Left lung (tissue), 10 donors: ENCODE results near the gene ASIC3. TPM values are rescaled to one million over a fixed set of nuclear protein-coding genes. Genes with fewer than 3 reads are reported as not detected.
A peak's percentile ranks its signal among the peaks of the same experiment; 100 is the strongest.

Experiments
- ATAC-seq: fragments of 200-7000 bp; cut with Tn5 transposase; one replicate; pipeline ENCODE4 v1.9.1; 2020; ENCODE audit warnings: moderate library complexity
- DNase-seq, 4 donors: peaks; one replicate each; pipeline ENCODE4 v3.0.0-alpha.2; 2013 to 2020
- H3K27ac ChIP-seq, 2 donors: fragments of 200-600 bp; sonication (generic) in 1 of 2; one replicate each; pipeline versions ENCODE4 v1.5.0 to v1.8.0; 2020 to 2021
- H3K27me3 ChIP-seq, 2 donors: fragments of 200-600 bp; sonication (generic) in 1 of 2; one replicate each; pipeline versions ENCODE4 v1.5.0 to v1.8.0; 2020 to 2021
- H3K36me3 ChIP-seq, 2 donors: fragments of 200-600 bp; sonication (generic) in 1 of 2; one replicate each; pipeline versions ENCODE4 v1.5.0 to v1.8.0; 2020 to 2021
- H3K4me1 ChIP-seq, 2 donors: fragments of 200-600 bp; one replicate each; pipeline ENCODE4 v1.8.0; 2021
- H3K4me3 ChIP-seq, 2 donors: fragments of 200-600 bp; sonication (generic) in 1 of 2; one replicate each; pipeline versions ENCODE4 v1.5.0 to v1.8.0; 2020 to 2021; ENCODE audit warnings: mild to moderate bottlenecking in 1 of 2
- H3K9me3 ChIP-seq, 2 donors: fragments of 200-600 bp; sonication (generic) in 1 of 2; one replicate each; pipeline versions ENCODE4 v1.5.0 to v1.8.0; 2020 to 2021
- CTCF ChIP-seq, 2 donors: fragments of 200-600 bp; sonication (generic) in 1 of 2; IDR thresholded peaks; one replicate each; pipeline versions ENCODE4 v1.5.0 to v1.8.0; 2021; ENCODE audit warnings: antibody characterized with exemption in 2 of 2
- intact Hi-C, 2 donors: fragments of 100-400 bp; cut with DNase I; formaldehyde crosslinking; loops; one replicate each; pipeline versions ENCODE4 v1.11.2 to v1.14.2; 2022
- polyA plus RNA-seq, 6 donors: library from polyadenylated mRNA; unstranded; fragments of 120-200 nt; gene quantifications; one replicate each; pipeline ENCODE4 v1.2.1, GENCODE V29; 2013; ENCODE audit not compliant: insufficient read length in 6 of 6
- total RNA-seq, 2 donors: library from RNA; stranded (reverse); fragmentation: NEBNext Ultra II Directional; extraction: Animal tissue kit (Norgen Biotek cat#: 25700); gene quantifications; one replicate each; pipeline ENCODE4 v1.2.1, GENCODE V29; 2021
- donor health status: DM: no; HTN: yes; CAD: no.
- donor health status: DM: no; HTN: no; CAD: no.

ASIC3 gene
- total and polyA plus RNA-seq, 8 donors = 2.3 to 6.0 (median 3.4) TPM

GRCh38 chr7:151001546-151001945, 46.8 kb upstream of the ASIC3 start:
- peaks cover 0 to 9% of the 10 kb centered on the region in 2 donors for H3K27me3 ChIP-seq
- H3K9me3 ChIP-seq = no peaks in the 10 kb centered on the region
- H3K4me3 ChIP-seq = no peak overlapping the region
- DNase-seq (peak in 1 of 4 donors; percentile 66), ATAC-seq (no peak)
- no peak for TF ChIP-seq CTCF (IDR thresholded peaks at IDR 0.05)
- intact Hi-C loops = no loop called here
- H3K36me3 ChIP-seq = peaks cover 0 to 5% of the 10 kb centered on the region in 2 donors
- no peak overlapping the region for H3K27ac ChIP-seq
- peaks cover 0 to 4% of the 10 kb centered on the region in 2 donors for H3K4me1 ChIP-seq

- no peak overlapping the region for H3K27ac ChIP-seq
- TF ChIP-seq CTCF (IDR thresholded peaks at IDR 0.05) = no peak
Observed at GRCh38 chr7:151003572-151003971, 44.8 kb upstream of the ASIC3 start.

GRCh38 chr7:151005566-151005965, 42.8 kb upstream of the ASIC3 start:
- H3K27ac ChIP-seq = no peak overlapping the region
- peaks cover 10 to 32% of the 10 kb centered on the region in 2 donors for H3K4me1 ChIP-seq
- H3K36me3 ChIP-seq = peaks cover 0 to 5% of the 10 kb centered on the region in 2 donors
- no peak for ATAC-seq
- DNase-seq = no peak
- H3K4me3 ChIP-seq = no peak overlapping the region
- intact Hi-C loops = no loop called here
- H3K9me3 ChIP-seq = no peaks in the 10 kb centered on the region
- TF ChIP-seq CTCF (IDR thresholded peaks at IDR 0.05) = no peak
- peaks cover 0 to 29% of the 10 kb centered on the region in 2 donors for H3K27me3 ChIP-seq

More at GRCh38 chr7:151003572-151003971, 44.8 kb upstream of the ASIC3 start:
- H3K36me3 ChIP-seq = peaks cover 0 to 5% of the 10 kb centered on the region in 2 donors
- peaks cover 0 to 9% of the 10 kb centered on the region in 2 donors for H3K27me3 ChIP-seq
- peak in 3 of 4 donors; percentile 55 to 69 (median 64) for DNase-seq
- no peaks in the 10 kb centered on the region for H3K9me3 ChIP-seq
- intact Hi-C loops = no loop called here
- no peak overlapping the region for H3K4me3 ChIP-seq
- H3K4me1 ChIP-seq = peaks cover 9 to 19% of the 10 kb centered on the region in 2 donors
- peak; percentile 85 for ATAC-seq

- intact Hi-C loops = no loop called here
- peak overlapping the region in 1 of 2 donors; percentile 7 for H3K27ac ChIP-seq
- no peak overlapping the region for H3K4me3 ChIP-seq
- H3K4me1 ChIP-seq = peaks cover 16 to 40% of the 10 kb centered on the region in 2 donors
- ATAC-seq = no peak
- no peaks in the 10 kb centered on the region for H3K9me3 ChIP-seq
- peaks cover 0 to 40% of the 10 kb centered on the region in 2 donors for H3K27me3 ChIP-seq
- no peaks in the 10 kb centered on the region for H3K36me3 ChIP-seq
- no peak for TF ChIP-seq CTCF (IDR thresholded peaks at IDR 0.05)
- no peak for DNase-seq
Observed at GRCh38 chr7:151006590-151007300, 41.6 kb upstream of the ASIC3 start.

- no peak for ATAC-seq
Observed at GRCh38 chr7:151007469-151007898, 40.8 kb upstream of the ASIC3 start.

More at GRCh38 chr7:151007469-151007898, 40.8 kb upstream of the ASIC3 start:
- TF ChIP-seq CTCF (IDR thresholded peaks at IDR 0.05) = no peak
- Histone ChIP-seq H3K4me1 (peaks cover 16 to 44% of the 10 kb centered on the region in 2 donors), H3K36me3 (no peaks in the 10 kb centered on the region), H3K27ac (peak overlapping the region; percentile 7 to 17), H3K27me3 (peaks cover 0 to 47% of the 10 kb centered on the region in 2 donors), H3K9me3 (no peaks in the 10 kb centered on the region), H3K4me3 (no peak overlapping the region)
- intact Hi-C loops = no loop called here
- DNase-seq = peak in 1 of 4 donors; percentile 55
